Measurements from ENCODE around the gene CNKSR1. TPM values are rescaled to one million over a fixed set of nuclear protein-coding genes. Genes with fewer than 3 reads are reported as not detected.

CNKSR1 gene
- total RNA-seq, 4 donors from 2014 or later, result 28.9 to 160 (median 105) TPM

DNA sequence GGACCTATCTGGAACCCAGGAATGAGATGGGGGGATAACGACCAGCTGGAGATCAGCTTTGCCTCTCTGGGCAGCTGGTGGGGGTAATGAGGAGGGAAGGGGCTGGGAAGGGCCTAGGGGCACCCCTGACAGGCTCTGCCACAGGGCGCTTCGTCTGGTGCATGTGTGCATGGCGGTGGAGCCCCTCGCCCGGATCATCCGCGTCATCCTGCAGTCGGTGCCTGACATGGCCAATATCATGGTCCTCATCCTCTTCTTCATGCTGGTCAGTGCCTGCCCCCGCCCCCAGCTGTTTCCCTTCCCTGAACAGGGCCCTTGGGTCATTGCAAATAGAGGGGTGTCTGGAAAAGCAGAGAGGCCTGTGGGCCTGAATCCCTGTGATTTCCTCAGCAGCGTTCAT, 20.5 kb downstream of the CNKSR1 start:
- Histone ChIP-seq H3K36me3 (no peaks in the 10 kb centered on the region), H3K27me3 (no peaks in the 10 kb centered on the region), H3K27ac (no peak overlapping the region), H3K9me3 (no peaks in the 10 kb centered on the region), H3K4me1 (no peaks in the 10 kb centered on the region), H3K4me3 (no peak overlapping the region)
- no peak for DNase-seq
- TF ChIP-seq, protein P1, sequence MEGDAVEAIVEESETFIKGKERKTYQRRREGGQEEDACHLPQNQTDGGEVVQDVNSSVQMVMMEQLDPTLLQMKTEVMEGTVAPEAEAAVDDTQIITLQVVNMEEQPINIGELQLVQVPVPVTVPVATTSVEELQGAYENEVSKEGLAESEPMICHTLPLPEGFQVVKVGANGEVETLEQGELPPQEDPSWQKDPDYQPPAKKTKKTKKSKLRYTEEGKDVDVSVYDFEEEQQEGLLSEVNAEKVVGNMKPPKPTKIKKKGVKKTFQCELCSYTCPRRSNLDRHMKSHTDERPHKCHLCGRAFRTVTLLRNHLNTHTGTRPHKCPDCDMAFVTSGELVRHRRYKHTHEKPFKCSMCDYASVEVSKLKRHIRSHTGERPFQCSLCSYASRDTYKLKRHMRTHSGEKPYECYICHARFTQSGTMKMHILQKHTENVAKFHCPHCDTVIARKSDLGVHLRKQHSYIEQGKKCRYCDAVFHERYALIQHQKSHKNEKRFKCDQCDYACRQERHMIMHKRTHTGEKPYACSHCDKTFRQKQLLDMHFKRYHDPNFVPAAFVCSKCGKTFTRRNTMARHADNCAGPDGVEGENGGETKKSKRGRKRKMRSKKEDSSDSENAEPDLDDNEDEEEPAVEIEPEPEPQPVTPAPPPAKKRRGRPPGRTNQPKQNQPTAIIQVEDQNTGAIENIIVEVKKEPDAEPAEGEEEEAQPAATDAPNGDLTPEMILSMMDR (IDR thresholded peaks at IDR 0.05), result no peak
- TF ChIP-seq POLR2A (IDR thresholded peaks at IDR 0.05), result no peak

DNA sequence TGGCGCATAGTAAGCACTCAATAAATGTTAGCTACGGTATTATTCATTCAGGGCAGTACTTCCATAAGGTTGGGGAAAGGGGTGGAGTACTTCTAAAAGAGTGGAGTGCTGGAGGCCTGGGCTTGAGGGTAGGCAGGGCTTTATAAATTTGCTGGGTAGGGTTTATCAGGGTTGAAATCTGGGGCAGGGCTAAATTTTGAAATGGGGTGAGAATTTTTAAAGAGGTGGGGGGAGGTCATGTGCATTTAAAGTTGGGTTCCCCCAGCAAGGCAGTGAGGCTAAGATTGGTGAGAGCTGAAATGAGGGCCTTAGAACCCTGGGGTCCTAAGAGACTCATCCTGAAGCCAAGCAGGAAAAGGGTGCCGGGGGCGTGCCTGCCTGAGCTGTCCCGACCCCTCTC, 23.1 kb downstream of the CNKSR1 start:
- TF ChIP-seq, protein P1 (IDR thresholded peaks at IDR 0.05), result no peak
- no peak for TF ChIP-seq POLR2A (IDR thresholded peaks at IDR 0.05)
- Histone ChIP-seq H3K36me3 (no peaks in the 10 kb centered on the region), H3K27me3 (no peaks in the 10 kb centered on the region), H3K9me3 (no peaks in the 10 kb centered on the region), H3K27ac (no peak overlapping the region), H3K4me1 (no peaks in the 10 kb centered on the region), H3K4me3 (no peak overlapping the region)
- no peak for DNase-seq

DNA sequence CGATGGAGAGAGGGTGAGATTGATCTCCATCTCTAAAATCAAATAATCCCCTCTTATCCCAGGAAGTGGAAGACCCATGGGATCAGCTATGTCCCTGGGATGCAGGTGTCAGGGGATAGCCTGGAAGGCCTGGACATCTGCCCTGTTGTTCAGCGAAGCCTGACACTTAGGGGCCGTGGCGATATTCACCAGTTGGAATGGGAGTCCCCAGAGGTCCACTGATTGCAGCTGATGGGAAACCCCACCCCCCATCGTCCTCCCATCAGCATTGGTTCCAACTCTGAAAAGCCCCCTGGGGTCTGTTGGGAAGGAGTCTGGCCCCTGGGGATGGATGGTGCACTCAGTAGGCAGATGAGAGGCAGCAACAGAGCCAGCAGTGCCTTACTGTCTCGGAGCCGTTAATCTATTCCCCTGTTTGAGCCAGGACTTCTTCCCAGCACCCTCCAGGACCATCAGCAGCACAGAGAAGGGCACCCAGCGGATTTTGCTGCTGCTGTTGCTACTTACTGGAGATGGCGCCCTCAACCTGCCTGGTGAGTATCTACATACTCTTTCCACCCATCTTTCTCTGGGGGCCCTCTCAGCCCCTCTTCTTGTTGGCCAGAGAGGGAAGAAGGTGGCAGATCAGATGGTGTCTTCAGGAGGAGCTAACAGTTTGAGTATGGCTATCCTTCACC, 26.5 kb downstream of the CNKSR1 start:
- Histone ChIP-seq H3K4me1 (no peaks in the 10 kb centered on the region), H3K36me3 (no peaks in the 10 kb centered on the region), H3K27ac (no peak overlapping the region), H3K4me3 (no peak overlapping the region), H3K27me3 (no peaks in the 10 kb centered on the region), H3K9me3 (no peaks in the 10 kb centered on the region)
- no peak for DNase-seq
- TF ChIP-seq, protein P1 (IDR thresholded peaks at IDR 0.05), result no peak
- TF ChIP-seq POLR2A (IDR thresholded peaks at IDR 0.05), result no peak

DNA sequence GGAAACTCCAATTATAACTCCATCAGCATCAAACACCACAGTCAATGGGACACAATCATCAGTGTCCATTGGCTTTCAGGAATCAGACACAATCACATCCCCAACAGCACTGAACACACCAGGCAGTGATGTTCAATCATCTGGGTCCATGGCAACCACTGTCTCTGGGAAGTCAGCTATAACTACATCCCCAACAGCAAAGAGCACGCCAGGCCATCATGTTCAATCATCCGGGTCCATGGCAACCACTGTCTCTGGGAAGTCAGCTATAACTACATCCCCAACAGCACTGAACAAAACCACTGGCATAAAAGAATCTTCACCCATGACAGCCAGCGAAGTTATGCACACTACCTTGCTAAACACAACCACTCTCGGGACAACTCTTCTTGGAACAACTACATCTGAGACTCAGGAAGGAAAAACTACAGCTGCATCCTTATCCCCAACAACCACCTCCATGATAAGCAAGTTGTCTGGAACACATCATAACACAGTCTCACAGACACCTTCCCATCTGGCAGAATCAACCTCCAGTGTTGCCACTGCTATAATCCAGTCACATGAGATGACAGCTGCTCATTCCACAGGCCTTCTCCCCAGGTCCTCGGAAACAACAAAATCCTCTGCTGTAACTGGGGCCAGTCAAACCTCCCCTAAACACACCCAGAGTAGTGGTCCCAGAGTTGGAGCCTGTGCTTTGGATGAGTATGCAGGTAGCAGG, 33.0 kb downstream of the CNKSR1 start:
- no peaks in the 10 kb centered on the region for H3K9me3 ChIP-seq
- TF ChIP-seq, protein P1 (IDR thresholded peaks at IDR 0.05), result no peak
- TF ChIP-seq POLR2A (IDR thresholded peaks at IDR 0.05), result no peak
- H3K27me3 ChIP-seq, result no peaks in the 10 kb centered on the region
- H3K36me3 ChIP-seq, result no peaks in the 10 kb centered on the region
- no peaks in the 10 kb centered on the region for H3K4me1 ChIP-seq
- H3K27ac ChIP-seq, result no peak overlapping the region
- no peak overlapping the region for H3K4me3 ChIP-seq
- no peak for DNase-seq

DNA sequence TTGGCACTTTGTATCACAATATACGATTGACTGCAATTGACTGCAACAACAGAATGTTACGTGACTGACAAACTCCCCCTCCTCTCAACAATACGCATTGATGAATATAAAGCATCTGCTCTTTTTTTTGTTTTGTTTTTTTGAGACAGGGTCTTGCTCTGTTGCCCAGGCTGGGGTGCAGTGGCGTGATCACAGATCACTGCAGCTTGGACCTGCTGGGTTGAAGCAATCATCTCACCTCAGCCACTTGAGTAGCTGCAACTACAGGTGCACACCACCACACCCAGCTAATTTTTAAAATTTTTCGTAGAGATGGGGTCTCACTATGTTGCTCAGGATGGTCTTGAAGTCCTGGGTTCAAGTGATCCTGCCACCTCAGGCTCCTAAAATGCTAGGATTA, 35.4 kb downstream of the CNKSR1 start:
- H3K9me3 ChIP-seq, result no peaks in the 10 kb centered on the region
- DNase-seq, result no peak
- TF ChIP-seq, protein P1 (IDR thresholded peaks at IDR 0.05), result no peak
- TF ChIP-seq POLR2A (IDR thresholded peaks at IDR 0.05), result no peak
- no peaks in the 10 kb centered on the region for H3K4me1 ChIP-seq
- H3K27ac ChIP-seq, result no peak overlapping the region
- no peaks in the 10 kb centered on the region for H3K36me3 ChIP-seq
- no peaks in the 10 kb centered on the region for H3K27me3 ChIP-seq
- no peak overlapping the region for H3K4me3 ChIP-seq

Measured in Peyer's patch (tissue), 4 donors.